ENCODE results near the gene DAPK1. TPM values are rescaled to one million over a fixed set of nuclear protein-coding genes. Genes with fewer than 3 reads are reported as not detected.

The DAPK1 gene
- total and polyA plus RNA-seq, 2 donors (not counting 3 experiments of a cell fraction or from before 2014, with no cell fraction given), result 58.9 to 119 TPM

GRCh38 chr9:87638292-87638691 lies 140.6 kb downstream of the DAPK1 start:
- Histone ChIP-seq H3K4me2 (ENCODE audit: insufficient read depth, low read length) (no peak overlapping the region), H3K9me1 (replicated peaks; ENCODE audit: control insufficient read depth, extremely low read depth, insufficient read depth, low read length) (no peaks in the 10 kb centered on the region), H3K79me2 (ENCODE audit: control insufficient read depth, insufficient read depth, low read length) (no peaks in the 10 kb centered on the region), H4K20me1 (replicated peaks; ENCODE audit: control insufficient read depth, extremely low read depth, insufficient read depth, low read length) (no peaks in the 10 kb centered on the region), H3K36me3 (ENCODE audit: control insufficient read depth in 2 of 2, extremely low read depth in 1 of 2, insufficient read depth in 2 of 2, low read length in 2 of 2) (peaks cover 9 to 17% of the 10 kb centered on the region in 2 experiments), H2AFZ (ENCODE audit: low read depth, low read length) (no peak overlapping the region), H3K9me3 (replicated peaks; ENCODE audit: control insufficient read depth, insufficient read depth, low read length) (no peaks in the 10 kb centered on the region), H3K27me3 (ENCODE audit: control insufficient read depth in 2 of 2, insufficient read depth in 2 of 2, low read length in 2 of 2) (no peaks in the 10 kb centered on the region), H3K9ac (replicated peaks; ENCODE audit: extremely low read depth, insufficient read depth, low read length) (no peak overlapping the region), H3K4me1 (ENCODE audit: control insufficient read depth, extremely low read depth, insufficient read depth, low read length) (peaks cover 10% of the 10 kb centered on the region), H3K4me3 (replicated peaks in 1 of 3; ENCODE audit: insufficient read depth in 1 of 3, low read depth in 1 of 3, low read length in 3 of 3) (no peak overlapping the region), H3K27ac (ENCODE audit: insufficient read depth, low read depth, low read length) (no peak overlapping the region)
- dilution Hi-C loops (cut with MboI; ENCODE audit: extremely low pct_ligation_motif_present, low sequenced_read_pairs) (no loop called here), intact Hi-C loops (cut with micrococcal nuclease) (no loop called here)
- CTCF ChIA-PET, result interaction anchor here (1.3 to 2.1 kb wide), 2 partner anchors 136 to 141 kb away, joined by 3 to 5 read pairs; partner anchors contain the start of gene DAPK1
- POLR2A ChIA-PET, result no interaction called here
- BruUV-seq (replicated peaks), result no TSS peak
- FAIRE-seq, result no peak
- TF ChIP-seq FOS (IDR thresholded peaks at IDR 0.05; ENCODE audit: borderline replicate concordance, insufficient read depth, low read length), result no peak
- no peak for DNase-seq (ENCODE audit: low read depth, low spot score)

GRCh38 chr9:87639949-87640348 lies 142.3 kb downstream of the DAPK1 start:
- no peak for TF ChIP-seq EZH2 (IDR thresholded peaks at IDR 0.05; ENCODE audit: borderline replicate concordance, low read depth, low read length, severe bottlenecking)
- TF ChIP-seq POLR2A (IDR thresholded peaks at IDR 0.05; ENCODE audit: low read depth, low read length), result no peak
- TF ChIP-seq GATA2 (IDR thresholded peaks at IDR 0.05; ENCODE audit: insufficient read depth, insufficient read length, low read depth, low read length), result no peak
- TF ChIP-seq CTCF (IDR thresholded peaks at IDR 0.05; ENCODE audit: extremely low read depth in 1 of 2, insufficient read depth in 1 of 2, low read depth in 1 of 2, low read length in 2 of 2), result no peak
- TF ChIP-seq POLR2AphosphoS5 (IDR thresholded peaks at IDR 0.05; ENCODE audit: insufficient read depth, low read depth, low read length), result no peak
- no peak for TF ChIP-seq MYC (IDR thresholded peaks at IDR 0.05; ENCODE audit: low read depth, low read length)
- no peak for TF ChIP-seq JUN (IDR thresholded peaks at IDR 0.05; ENCODE audit: borderline replicate concordance, insufficient read depth, insufficient read length, low read depth)
- no peak for TF ChIP-seq FOS (IDR thresholded peaks at IDR 0.05; ENCODE audit: borderline replicate concordance, insufficient read depth, low read length)
- TF ChIP-seq MAX (IDR thresholded peaks at IDR 0.05; ENCODE audit: insufficient read depth, insufficient read length), result no peak
- Histone ChIP-seq H3K9ac (replicated peaks; ENCODE audit: extremely low read depth, insufficient read depth, low read length) (no peak overlapping the region), H3K79me2 (ENCODE audit: control insufficient read depth, insufficient read depth, low read length) (no peaks in the 10 kb centered on the region), H3K27me3 (ENCODE audit: control insufficient read depth in 2 of 2, insufficient read depth in 2 of 2, low read length in 2 of 2) (no peaks in the 10 kb centered on the region), H3K27ac (ENCODE audit: insufficient read depth, low read depth, low read length) (no peak overlapping the region), H3K9me1 (replicated peaks; ENCODE audit: control insufficient read depth, extremely low read depth, insufficient read depth, low read length) (no peaks in the 10 kb centered on the region), H2AFZ (ENCODE audit: low read depth, low read length) (no peak overlapping the region), H4K20me1 (replicated peaks; ENCODE audit: control insufficient read depth, extremely low read depth, insufficient read depth, low read length) (no peaks in the 10 kb centered on the region), H3K4me2 (ENCODE audit: insufficient read depth, low read length) (no peak overlapping the region), H3K4me1 (ENCODE audit: control insufficient read depth, extremely low read depth, insufficient read depth, low read length) (peaks cover 10% of the 10 kb centered on the region), H3K4me3 (replicated peaks in 1 of 3; ENCODE audit: insufficient read depth in 1 of 3, low read depth in 1 of 3, low read length in 3 of 3) (no peak overlapping the region), H3K36me3 (ENCODE audit: control insufficient read depth in 2 of 2, extremely low read depth in 1 of 2, insufficient read depth in 2 of 2, low read length in 2 of 2) (peaks cover 9 to 21% of the 10 kb centered on the region in 2 experiments), H3K9me3 (replicated peaks; ENCODE audit: control insufficient read depth, insufficient read depth, low read length) (no peaks in the 10 kb centered on the region)
- dilution Hi-C loops (cut with MboI; ENCODE audit: extremely low pct_ligation_motif_present, low sequenced_read_pairs) (no loop called here), intact Hi-C loops (cut with micrococcal nuclease) (loop anchor here (1.0 to 2.0 kb wide), 4 partner anchors 33 to 141 kb away; no protein-coding TSS in a partner anchor)
- ChIA-PET CTCF (interaction anchor here (0.9 to 2.1 kb wide), 2 partner anchors 28 to 142 kb away, joined by 3 to 5 read pairs; partner anchors contain the start of gene DAPK1), POLR2A (no interaction called here)
- DNase-seq (ENCODE audit: low read depth, low spot score), result no peak
- no TSS peak for BruUV-seq (replicated peaks)
- FAIRE-seq, result no peak
